H1 (cell line): ENCODE measurements around the gene RCOR2. TPM values are rescaled to one million over a fixed set of nuclear protein-coding genes. Genes with fewer than 3 reads are reported as not detected.

Experiments
- ASH2L ChIP-seq: fragments of 200-600, 300-600 bp; sonication (generic); IDR thresholded peaks from one replicate; pipeline ENCODE4 v1.7.1; 2017; ENCODE audit warnings: low read length
- EZH2 ChIP-seq: fragments of 200-600 bp; sonication (generic); IDR thresholded peaks from 2 replicates; pipeline ENCODE4 v1.7.1; 2012; ENCODE audit warnings: low read depth, mild to moderate bottlenecking, moderate library complexity, low read length, inconsistent platforms; ENCODE audit not compliant: severe bottlenecking
- JUN ChIP-seq: IDR thresholded peaks from 2 replicates; pipeline ENCODE4 v1.6.1; 2011; ENCODE audit warnings: low read depth, mild to moderate bottlenecking, improper control_type of control experiment, low read length
- POLR2A ChIP-seq, 2 experiments: IDR thresholded peaks; 1 replicate in 1 of 2; 2 replicates in 1 of 2; pipeline ENCODE4 v1.6.1; 2011; ENCODE audit warnings: low read depth in 2 of 2, low read length in 2 of 2, mild to moderate bottlenecking in 2 of 2; ENCODE audit errors: control extremely low read depth in 1 of 2
- RBBP5 ChIP-seq: IDR thresholded peaks from 2 replicates; pipeline ENCODE4 v1.7.1; 2012; ENCODE audit warnings: low read depth, mild to moderate bottlenecking, inconsistent platforms, low read length, moderate library complexity, borderline replicate concordance
- SIRT6 ChIP-seq: IDR thresholded peaks from one replicate; pipeline ENCODE4 v1.7.1; 2012; ENCODE audit warnings: low read length, inconsistent platforms
- YY1 ChIP-seq: IDR thresholded peaks from 2 replicates; pipeline ENCODE4 v1.6.1; 2011; ENCODE audit warnings: low read depth, mild to moderate bottlenecking, low read length
- polyA plus RNA-seq, 7 experiments: library from polyadenylated mRNA; depleted of rRNA in 3 of 7; stranded (reverse) in 5 of 7; unstranded in 2 of 7; fragments of >200 nt in 5 of 7; fragments of 200-250 nt in 2 of 7; gene quantifications; 1 replicate in 5 of 7; 2 replicates in 1 of 7; 4 replicates in 1 of 7; pipeline versions ENCODE4 v1.2.1 to v1.2.3, GENCODE V29; 2011 to 2013; ENCODE audit warnings: missing spikeins in 2 of 7, mixed read lengths in 2 of 7
- total RNA-seq: library from RNA; stranded (reverse); fragmentation: NEBNext Ultra II Directional; extraction: Animal tissue kit (Norgen Biotek cat#: 25700); gene quantifications from 2 replicates; pipeline ENCODE4 v1.2.1, GENCODE V29; 2021
- TF ChIP-seq, protein P1 (sequence below): IDR thresholded peaks from 2 replicates; pipeline ENCODE4 v1.6.1; 2012; ENCODE audit warnings: inconsistent platforms

The RCOR2 gene
- total and polyA plus RNA-seq, 2 of the 8 experiments (the other 6 are each of a cell fraction or from before 2014, with no cell fraction given): 54.6 to 78.0 TPM

DNA sequence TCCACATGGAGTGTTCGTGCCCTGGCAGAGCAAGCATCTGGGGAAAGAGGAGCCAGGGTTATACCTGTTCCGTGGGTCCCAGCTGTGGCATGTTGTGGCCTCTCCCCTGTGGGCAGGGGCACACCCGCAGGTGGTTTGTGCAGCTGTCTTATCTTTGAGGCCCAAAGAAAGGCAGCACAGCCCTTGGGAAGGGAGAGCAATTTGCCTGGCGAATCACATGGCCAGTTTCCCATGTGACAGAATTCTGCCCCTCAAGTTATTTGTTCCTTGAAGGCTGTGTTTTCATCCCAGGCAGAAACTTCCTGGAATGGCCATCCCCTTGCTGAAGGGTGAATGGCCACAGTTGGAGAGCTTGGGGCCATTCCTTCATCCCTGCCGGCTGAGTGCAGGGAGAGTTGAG lies 41.0 kb upstream of the RCOR2 start (continued):
- TF ChIP-seq ASH2L: no peak
- no peak for TF ChIP-seq EZH2
- no peak for TF ChIP-seq YY1
- TF ChIP-seq POLR2A (IDR thresholded peaks at IDR 0.05; ENCODE audit: control extremely low read depth in 1 of 2, low read depth in 2 of 2, low read length in 2 of 2): no peak
- TF ChIP-seq, protein P1, sequence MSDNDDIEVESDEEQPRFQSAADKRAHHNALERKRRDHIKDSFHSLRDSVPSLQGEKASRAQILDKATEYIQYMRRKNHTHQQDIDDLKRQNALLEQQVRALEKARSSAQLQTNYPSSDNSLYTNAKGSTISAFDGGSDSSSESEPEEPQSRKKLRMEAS: no peak
- no peak for TF ChIP-seq SIRT6
- TF ChIP-seq RBBP5: no peak
- TF ChIP-seq JUN: no peak
